Kidney tubule cell (primary cell): Measurements from ENCODE around the gene AGAP5.
"Not testable (repeated sequence)": the region's sequence is repeated elsewhere in the genome, so short reads cannot be mapped to it uniquely, and the experiment has no call there.

Experiments
- DNase-seq: peaks from one replicate; pipeline ENCODE4 v3.0.0-alpha.2; 2018; ENCODE audit warnings: low spot score

The AGAP5 gene

GRCh38 chr10:73697675-73698159 is at the start of gene AGAP5:
Gene AGAP5, minus strand, starts transcription at chr10:73698109. Its CDS starts 354 bp downstream, at chr10:73697755.
- DNase-seq, result not testable (repeated sequence)

GRCh38 chr10:73746721-73747120 is 48.8 kb upstream of the AGAP5 start:
- no peak for DNase-seq

DNA sequence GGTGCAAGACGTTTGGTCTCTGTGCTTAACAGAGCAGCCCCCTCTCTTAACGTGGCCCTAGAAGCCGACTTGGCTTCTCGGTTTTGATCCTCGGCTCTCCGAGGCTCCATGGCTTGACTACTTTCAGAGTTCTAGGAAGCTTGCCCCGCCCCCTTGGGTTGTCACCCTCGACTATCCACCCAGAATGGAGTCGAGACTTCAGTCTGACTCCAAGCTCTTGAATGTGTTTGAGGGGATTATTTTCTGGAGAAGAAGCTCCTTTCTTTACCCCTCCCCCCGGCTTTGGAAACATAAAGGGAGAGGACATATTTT is 46.7 kb upstream of the AGAP5 start:
- peak; percentile 66 for DNase-seq

- DNase-seq, result peak; percentile 97
These were observed 46.2 kb upstream of the AGAP5 start, which contains the start of gene SEC24C for GRCh38 chr10:73743905-73744663. Gene SEC24C, plus strand, starts transcription at chr10:73744372. Its CDS starts 2,461 bp downstream, at chr10:73746833.

GRCh38 chr10:73743327-73743904 is 45.5 kb upstream of the AGAP5 start:
- DNase-seq, result no peak

DNA sequence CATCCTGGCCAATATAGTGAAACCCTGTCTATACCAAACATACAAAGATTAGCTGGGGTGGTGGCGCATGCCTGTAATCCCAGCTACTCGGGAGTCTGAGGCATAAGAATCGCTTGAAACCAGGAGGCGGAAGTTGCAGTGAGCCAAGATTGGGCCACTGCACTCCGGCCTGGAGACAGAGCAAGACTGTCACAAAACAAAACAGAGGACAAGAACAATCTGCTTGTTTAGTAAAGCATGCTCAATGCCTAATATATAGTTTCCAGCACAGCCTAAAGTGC is 44.5 kb upstream of the AGAP5 start:
- no peak for DNase-seq

DNA sequence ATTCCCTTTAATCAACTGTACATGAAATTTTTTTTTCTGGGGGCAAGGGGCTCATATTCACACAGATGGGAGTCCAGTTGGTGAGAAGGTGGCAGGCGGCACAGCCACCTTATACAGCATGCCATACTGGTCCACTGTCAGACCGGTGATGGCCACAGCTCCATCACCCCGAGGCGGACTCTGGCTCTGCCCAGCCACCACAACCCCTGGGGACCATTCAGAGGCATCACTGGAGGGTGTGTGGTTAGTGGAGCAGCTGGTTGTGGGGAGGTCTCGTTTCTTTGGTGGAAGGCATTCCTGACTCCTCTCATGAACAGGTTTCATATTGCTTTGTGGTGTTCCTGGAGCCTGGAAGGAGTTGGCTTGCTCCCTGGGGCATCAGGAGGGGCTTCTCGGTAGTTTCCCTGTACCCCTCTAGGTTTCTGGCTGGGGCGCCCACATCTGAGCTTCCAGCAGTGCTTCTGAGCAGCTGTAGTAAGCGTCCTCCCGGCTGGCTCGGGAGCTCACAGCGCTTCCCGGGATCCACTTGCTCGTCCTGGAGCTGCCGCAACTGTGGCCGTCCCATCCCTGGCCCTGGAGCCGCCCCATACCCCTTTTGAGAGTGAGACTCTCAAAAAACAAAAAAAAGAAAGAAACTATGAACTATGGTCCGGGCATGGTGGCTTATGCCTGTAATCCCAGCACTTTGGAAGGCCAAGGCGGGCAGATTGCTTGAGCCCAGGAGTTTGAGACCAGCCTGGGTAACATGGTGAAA is 42.8 kb upstream of the AGAP5 start:
- DNase-seq, result not testable (repeated sequence)

- no peak for DNase-seq
These were observed 36.9 kb upstream of the AGAP5 start for GRCh38 chr10:73734796-73735305.

GRCh38 chr10:73734028-73734720 is 36.3 kb upstream of the AGAP5 start:
- no peak for DNase-seq

DNA sequence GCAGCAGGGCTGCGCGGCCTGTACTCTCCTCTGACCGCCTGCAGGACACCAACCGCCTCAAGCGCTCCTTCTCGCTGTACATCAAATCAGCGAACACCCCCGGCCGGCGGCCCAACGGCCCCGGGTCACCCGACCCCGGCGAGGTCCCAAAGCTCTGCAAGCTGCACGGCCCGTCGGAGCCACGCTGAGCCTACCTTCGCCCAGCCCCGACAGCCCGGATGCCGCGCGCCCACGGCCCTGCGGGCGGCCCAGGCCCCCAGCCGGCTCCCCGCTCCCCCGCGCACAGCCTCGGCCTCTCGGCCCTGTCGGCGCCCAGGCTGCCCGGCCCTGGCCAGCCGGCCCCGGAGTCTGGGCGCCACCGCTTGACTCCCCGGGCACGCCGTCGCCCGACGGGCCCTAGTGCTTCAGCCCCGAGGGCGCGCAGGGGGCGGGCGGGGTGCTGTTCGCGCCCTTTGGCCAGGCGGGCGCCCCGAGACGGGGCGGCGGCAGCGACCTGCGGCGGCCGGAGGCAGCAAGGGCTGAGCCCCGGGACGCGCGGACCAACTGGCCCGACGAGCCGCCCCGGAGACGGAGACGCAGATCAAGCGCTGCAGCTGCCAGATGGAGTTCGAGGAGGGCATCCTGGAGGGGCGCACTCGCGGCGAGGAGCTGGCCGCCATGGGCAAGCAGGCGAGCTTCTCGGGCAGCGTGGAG is 35.2 kb upstream of the AGAP5 start:
- DNase-seq, result no peak

DNA sequence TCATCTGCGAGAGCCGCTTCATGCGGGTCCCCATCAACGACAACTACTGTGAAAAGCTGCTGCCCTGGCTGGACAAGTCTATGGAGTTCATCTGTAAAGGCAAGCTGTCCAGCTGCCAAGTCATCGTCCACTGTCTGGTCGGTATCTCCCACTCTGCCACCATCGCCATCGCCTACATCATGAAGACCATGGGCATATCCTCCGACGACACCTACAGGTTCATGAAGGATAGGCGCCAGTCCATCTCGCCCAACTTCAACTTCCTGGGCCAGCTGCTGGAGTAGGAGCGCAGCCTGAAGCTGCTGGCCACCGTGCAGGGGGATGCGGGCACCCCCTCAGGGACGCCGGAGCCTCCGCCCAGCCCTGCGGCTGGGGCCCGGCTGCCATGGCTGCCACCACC is 34.5 kb upstream of the AGAP5 start:
- no peak for DNase-seq

DNA sequence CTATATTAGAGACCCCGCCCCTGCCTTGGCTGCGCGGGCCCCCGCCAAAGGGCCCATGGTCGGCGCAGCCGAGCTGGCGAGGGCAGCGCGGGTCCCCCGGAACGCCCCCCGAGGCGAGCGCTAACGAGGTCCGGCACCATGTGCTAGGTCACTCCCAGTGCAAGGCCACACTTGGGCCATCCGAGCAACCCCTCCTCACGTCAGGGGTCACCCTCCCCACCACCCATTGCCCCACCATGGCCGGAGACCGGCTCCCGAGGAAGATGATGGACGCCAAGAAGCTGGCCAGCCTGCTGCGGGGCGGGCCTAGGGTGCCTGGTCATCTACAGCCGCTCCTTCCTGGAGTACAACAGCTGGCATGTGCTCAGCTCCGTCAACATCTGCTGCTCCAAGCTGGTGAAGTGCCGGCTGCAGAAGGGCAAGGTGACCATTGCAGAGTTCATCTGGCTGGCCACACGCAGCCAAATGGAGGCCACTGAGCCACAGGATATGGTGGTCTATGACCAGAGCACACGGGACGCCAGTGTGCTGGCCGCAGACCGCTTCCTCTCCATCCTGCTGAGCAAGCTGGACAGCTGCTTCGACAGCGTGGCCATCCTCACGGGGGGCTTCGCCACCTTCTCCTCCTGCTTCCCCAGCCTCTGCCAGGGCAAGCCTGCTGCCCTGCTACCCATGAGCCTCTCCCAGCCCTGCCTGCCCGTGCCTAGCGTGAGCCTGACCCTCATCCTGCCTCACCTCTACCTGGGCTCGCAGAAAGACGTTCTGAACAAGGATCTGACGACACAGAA is 33.9 kb upstream of the AGAP5 start:
- DNase-seq, result no peak

GRCh38 chr10:73730153-73730906 is 32.4 kb upstream of the AGAP5 start:
- peak; percentile 93 for DNase-seq

DNA sequence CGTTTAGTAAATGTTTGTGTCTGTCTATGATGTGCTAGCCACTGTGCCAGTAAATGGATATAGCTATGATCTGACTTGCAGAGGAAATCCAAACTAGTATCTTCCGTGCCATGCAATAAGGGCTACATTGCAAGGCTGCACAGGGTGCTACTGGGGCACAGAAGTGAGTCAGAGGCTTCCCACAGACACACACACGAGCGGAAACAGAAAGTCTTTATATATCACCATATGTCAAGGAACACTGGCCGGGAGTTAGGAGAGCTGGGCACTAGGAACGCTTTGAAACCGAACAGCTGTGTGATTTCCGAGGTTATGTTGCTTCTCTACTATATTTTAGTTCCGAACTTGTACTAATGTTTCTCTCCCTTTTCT is 31.9 kb upstream of the AGAP5 start:
- DNase-seq, result peak; percentile 59

- no peak for DNase-seq
These were observed 25.6 kb upstream of the AGAP5 start for GRCh38 chr10:73723516-73723915.

DNA sequence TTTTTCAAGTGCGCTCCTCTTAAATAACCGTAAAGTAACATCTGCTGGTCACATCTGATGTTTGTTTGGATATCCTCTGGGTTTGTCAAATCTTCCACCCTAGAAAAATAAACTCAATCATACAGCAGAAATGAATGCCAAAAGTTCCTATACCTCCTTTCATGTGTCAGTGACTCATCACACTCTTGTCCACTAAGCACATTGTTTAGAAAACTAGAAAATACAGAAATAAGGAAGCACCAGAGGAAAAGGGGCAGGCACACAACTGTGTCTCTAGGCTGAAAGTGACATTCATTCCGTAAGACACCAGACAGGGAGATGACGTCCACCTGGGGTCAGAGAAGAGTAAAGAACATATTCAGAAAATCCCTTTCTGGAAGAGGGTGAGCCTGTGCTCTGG is 22.7 kb upstream of the AGAP5 start:
- DNase-seq, result not testable (repeated sequence)

DNA sequence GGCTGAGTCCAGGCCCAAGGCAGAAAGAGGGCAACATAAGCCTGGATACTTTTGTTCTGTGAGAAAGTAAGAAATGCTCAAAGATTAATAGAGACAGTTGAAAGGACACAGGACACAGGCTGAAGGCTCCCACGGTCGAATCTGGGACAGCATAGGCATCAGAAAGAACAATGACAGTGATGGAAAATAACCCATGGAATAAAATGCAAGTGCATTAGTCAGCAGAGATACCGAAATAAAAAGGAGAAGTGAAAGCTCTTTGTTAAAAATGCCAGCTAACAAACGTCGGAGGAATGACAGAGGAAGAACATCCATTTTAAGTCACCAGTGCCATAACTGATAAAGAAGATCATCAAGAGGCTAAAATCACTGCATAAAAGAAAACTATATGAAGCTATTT is 19.6 kb upstream of the AGAP5 start:
- no peak for DNase-seq

- no peak for DNase-seq
These were observed 18.3 kb upstream of the AGAP5 start for GRCh38 chr10:73716251-73716650.

GRCh38 chr10:73715179-73716156 is 17.6 kb upstream of the AGAP5 start:
- not testable (repeated sequence) for DNase-seq
